Upper lobe of left lung (tissue), 4 donors: ENCODE data around the gene NEU4.

ENCODE experiments used
- CTCF ChIP-seq, 6 experiments: fragments of 450-650 bp in 4 of 6; fragments of 200-600 bp in 2 of 6; sonication (generic) in 2 of 6; IDR thresholded peaks; one replicate each; pipeline ENCODE4 v1.5.1; 2016 to 2019; ENCODE audit warnings: antibody characterized with exemption in 6 of 6
- EP300 ChIP-seq, 4 donors: sonication (generic); formaldehyde crosslinking; IDR thresholded peaks; one replicate each; pipeline ENCODE4 v1.5.1; 2017; ENCODE audit warnings: antibody characterized with exemption in 4 of 4, control low read depth in 2 of 4
- POLR2A ChIP-seq, 4 donors: fragments of 450-650 bp; IDR thresholded peaks; one replicate each; pipeline ENCODE4 v1.5.1; 2016 to 2017; ENCODE audit warnings: antibody characterized with exemption in 4 of 4, mild to moderate bottlenecking in 2 of 4
- POLR2AphosphoS5 ChIP-seq, 2 donors: sonication (generic); formaldehyde crosslinking; IDR thresholded peaks; one replicate each; pipeline ENCODE4 v1.5.1; 2017; ENCODE audit warnings: antibody characterized with exemption in 2 of 2

GRCh38 chr2:241827394-241827793, 18.4 kb downstream of the NEU4 start:
- no peak for TF ChIP-seq CTCF (IDR thresholded peaks at IDR 0.05)
- no peak for TF ChIP-seq POLR2A (IDR thresholded peaks at IDR 0.05)
- TF ChIP-seq POLR2AphosphoS5 (IDR thresholded peaks at IDR 0.05): no peak
- no peak for TF ChIP-seq EP300 (IDR thresholded peaks at IDR 0.05)
